ENCODE data around the gene GYS1.

Gene GYS1

GRCh38 chr19:48961051-48961649 lies 32.0 kb downstream of the GYS1 start:
- Histone ChIP-seq H3K27me3 (ENCODE audit: insufficient read depth, low read depth, severe bottlenecking) (no peaks in the 10 kb centered on the region), H3K4me3 (ENCODE audit: low read depth, low read length) (no peak overlapping the region), H3K27ac (no peak overlapping the region), H3K36me3 (peaks cover 27% of the 10 kb centered on the region), H3K9me3 (ENCODE audit: severe bottlenecking) (no peaks in the 10 kb centered on the region)
- no peak for DNase-seq
- no peak for TF ChIP-seq CTCF (IDR thresholded peaks at IDR 0.05; ENCODE audit: low read depth, low read length)

DNA sequence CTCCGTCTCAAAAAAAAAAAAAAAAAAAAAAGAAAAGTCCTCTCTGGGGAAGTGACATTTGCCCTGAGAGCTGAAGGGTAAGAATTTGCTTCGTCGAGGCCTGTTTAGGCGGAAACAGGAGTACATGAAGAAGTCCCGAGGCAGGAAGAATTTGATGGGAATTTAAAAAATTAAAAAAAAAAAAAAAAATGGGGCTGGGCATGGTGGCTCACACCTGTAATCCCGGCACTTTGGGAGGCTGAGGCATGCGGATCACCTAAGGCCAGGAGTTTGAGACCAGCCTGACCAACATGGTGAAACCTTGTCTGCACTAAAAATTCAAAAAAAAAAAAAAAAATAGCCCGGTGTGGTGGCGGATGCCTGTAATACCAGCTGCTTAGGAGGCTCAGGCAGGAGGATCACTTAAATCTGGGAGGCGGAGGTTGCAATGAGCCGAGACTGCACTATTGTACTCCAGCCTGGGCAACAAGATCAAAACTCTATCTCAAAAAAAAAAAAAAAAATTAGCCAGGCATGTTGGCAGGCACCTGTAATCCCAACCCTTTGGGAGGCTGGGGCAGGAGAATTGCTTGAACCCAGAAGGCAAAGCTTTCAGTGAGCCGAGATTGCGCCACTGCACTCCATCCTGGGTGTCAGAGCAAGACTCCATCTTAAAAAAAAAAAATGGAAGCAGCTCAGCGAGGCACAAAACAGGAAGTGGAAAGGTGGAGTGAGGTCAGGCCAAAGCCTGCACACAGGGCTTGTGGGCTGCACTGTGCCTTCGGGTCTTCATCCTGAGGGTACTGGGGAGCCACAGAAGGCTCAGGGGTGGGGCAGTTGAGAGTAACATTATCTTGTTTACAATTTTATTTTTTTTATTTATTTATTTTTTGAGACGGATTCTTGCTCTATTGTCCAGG lies 33.5 kb downstream of the GYS1 start:
- H3K9me3 ChIP-seq (ENCODE audit: severe bottlenecking): no peaks in the 10 kb centered on the region
- no peak overlapping the region for H3K27ac ChIP-seq
- no peak for DNase-seq
- peaks cover 30% of the 10 kb centered on the region for H3K36me3 ChIP-seq
- no peak overlapping the region for H3K4me3 ChIP-seq (ENCODE audit: low read depth, low read length)
- no peaks in the 10 kb centered on the region for H3K27me3 ChIP-seq (ENCODE audit: insufficient read depth, low read depth, severe bottlenecking)
- TF ChIP-seq CTCF (IDR thresholded peaks at IDR 0.05; ENCODE audit: low read depth, low read length): no peak

GRCh38 chr19:48958006-48958405 lies 35.1 kb downstream of the GYS1 start:
- DNase-seq: no peak
- H3K9me3 ChIP-seq (ENCODE audit: severe bottlenecking): no peaks in the 10 kb centered on the region
- H3K27me3 ChIP-seq (ENCODE audit: insufficient read depth, low read depth, severe bottlenecking): no peaks in the 10 kb centered on the region
- H3K4me3 ChIP-seq (ENCODE audit: low read depth, low read length): no peak overlapping the region
- H3K36me3 ChIP-seq: peaks cover 30% of the 10 kb centered on the region
- no peak overlapping the region for H3K27ac ChIP-seq
- TF ChIP-seq CTCF (IDR thresholded peaks at IDR 0.05; ENCODE audit: low read depth, low read length): no peak

GRCh38 chr19:48955308-48955958 lies 37.7 kb downstream of the GYS1 start:
- no peak for TF ChIP-seq CTCF (IDR thresholded peaks at IDR 0.05; ENCODE audit: low read depth, low read length)
- peak overlapping the region; percentile 96 for H3K4me3 ChIP-seq (ENCODE audit: low read depth, low read length)
- DNase-seq: no peak
- no peaks in the 10 kb centered on the region for H3K27me3 ChIP-seq (ENCODE audit: insufficient read depth, low read depth, severe bottlenecking)
- H3K9me3 ChIP-seq (ENCODE audit: severe bottlenecking): no peaks in the 10 kb centered on the region
- peaks cover 24% of the 10 kb centered on the region for H3K36me3 ChIP-seq
- H3K27ac ChIP-seq: peak overlapping the region; percentile 97

DNA sequence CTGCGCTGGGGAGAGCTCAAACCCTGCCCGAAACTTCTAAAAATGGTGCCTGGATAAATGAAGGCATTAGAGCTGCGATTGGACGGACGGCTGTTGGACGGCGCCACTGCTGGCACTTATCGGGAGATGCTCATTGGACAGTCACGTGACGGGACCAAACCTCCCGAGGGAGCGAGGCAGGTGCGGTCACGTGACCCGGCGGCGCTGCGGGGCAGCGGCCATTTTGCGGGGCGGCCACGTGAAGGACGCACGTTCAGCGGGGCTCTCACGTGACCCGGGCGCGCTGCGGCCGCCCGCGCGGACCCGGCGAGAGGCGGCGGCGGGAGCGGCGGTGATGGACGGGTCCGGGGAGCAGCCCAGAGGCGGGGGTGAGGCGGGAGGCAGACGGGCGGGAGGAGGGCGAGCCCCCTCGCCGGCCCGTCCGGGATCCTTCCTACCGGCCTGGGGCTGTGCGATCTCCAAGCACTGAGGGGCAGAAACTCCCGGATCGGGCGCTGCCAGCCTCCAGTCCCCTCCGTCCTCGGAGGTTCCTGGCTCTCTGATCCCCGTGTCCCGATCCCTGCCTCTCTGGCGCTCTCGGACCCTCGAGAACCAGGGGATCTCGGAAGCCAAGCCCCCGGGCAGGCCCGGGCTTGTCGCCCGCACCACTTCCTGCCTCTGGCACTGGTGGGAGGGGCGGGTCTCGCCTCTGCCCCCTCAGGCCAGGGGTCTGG lies 38.4 kb downstream of the GYS1 start, which contains the start of gene BAX:
Gene BAX, plus strand, starts transcription at position 281 of the 713 bp plus-strand sequence. Its CDS starts 54 bp downstream, at position 335.
- H3K27me3 ChIP-seq (ENCODE audit: insufficient read depth, low read depth, severe bottlenecking): no peaks in the 10 kb centered on the region
- peak within 1 kb of the TSS; percentile 96 for H3K4me3 ChIP-seq (ENCODE audit: low read depth, low read length)
- peak; percentile 98 for DNase-seq
- no peaks in the 10 kb centered on the region for H3K9me3 ChIP-seq (ENCODE audit: severe bottlenecking)
- H3K27ac ChIP-seq: peak within 1 kb of the TSS; percentile 97
- H3K36me3 ChIP-seq: peaks cover 20% of the 10 kb centered on the region
- 0 out of 2 replicates have a peak, but pooled peaks have one; percentile 8 for TF ChIP-seq CTCF (IDR thresholded peaks at IDR 0.05; ENCODE audit: low read depth, low read length)

Data from WERI-Rb-1 (cell line).